T1000 (cell line): ENCODE results near the gene ARAP1.

Experiments
- DNase-seq: peaks from one replicate; lab custom pipeline; 2025; ENCODE audit warnings: mixed read lengths; lab: John Stamatoyannopoulos, UW

The ARAP1 gene

GRCh38 chr11:72682238-72682857 lies 69.9 kb downstream of the ARAP1 start:
- DNase-seq, result no peak

GRCh38 chr11:72681226-72682153 lies 70.7 kb downstream of the ARAP1 start:
- no peak for DNase-seq

- no peak for DNase-seq
Measured at GRCh38 chr11:72680624-72681158, 71.5 kb downstream of the ARAP1 start.

- DNase-seq, result no peak
Measured at GRCh38 chr11:72679869-72680268, 72.3 kb downstream of the ARAP1 start.

- no peak for DNase-seq
Measured at GRCh38 chr11:72678524-72678923, 73.7 kb downstream of the ARAP1 start.

- DNase-seq, result peak; percentile 23
Measured at GRCh38 chr11:72676861-72677341, 75.3 kb downstream of the ARAP1 start.

GRCh38 chr11:72675221-72675620 lies 77.0 kb downstream of the ARAP1 start:
- DNase-seq, result no peak

- no peak for DNase-seq
Measured at GRCh38 chr11:72673943-72674828, 78.0 kb downstream of the ARAP1 start, which contains the start of gene PDE2A. Gene PDE2A (minus strand): TSS chr11:72674422. CDS start chr11:72674207, 215 bp downstream.

GRCh38 chr11:72673284-72673942 lies 78.8 kb downstream of the ARAP1 start:
- DNase-seq, result no peak

- DNase-seq, result no peak
Measured at GRCh38 chr11:72672597-72673238, 79.5 kb downstream of the ARAP1 start.

- DNase-seq, result no peak
Measured at GRCh38 chr11:72671152-72672099, 80.8 kb downstream of the ARAP1 start.

GRCh38 chr11:72670041-72670440 lies 82.2 kb downstream of the ARAP1 start:
- DNase-seq, result no peak

GRCh38 chr11:72669527-72669926 lies 82.7 kb downstream of the ARAP1 start:
- no peak for DNase-seq

GRCh38 chr11:72668629-72669347 lies 83.4 kb downstream of the ARAP1 start:
- DNase-seq, result no peak

- no peak for DNase-seq
Measured at GRCh38 chr11:72665911-72666472, 86.2 kb downstream of the ARAP1 start.

GRCh38 chr11:72662036-72662435 lies 90.2 kb downstream of the ARAP1 start:
- DNase-seq, result no peak

GRCh38 chr11:72661486-72661885 lies 90.7 kb downstream of the ARAP1 start:
- no peak for DNase-seq

GRCh38 chr11:72658989-72659640 lies 93.1 kb downstream of the ARAP1 start:
- no peak for DNase-seq
